Renal cortical epithelial cell (primary cell): Measurements from ENCODE around the gene PRR20A. TPM values are rescaled to one million over a fixed set of nuclear protein-coding genes. Genes with fewer than 3 reads are reported as not detected.
"Not testable (repeated sequence)": the region's sequence is repeated elsewhere in the genome, so short reads cannot be mapped to it uniquely, and the experiment has no call there.

Experiments used
- DNase-seq: peaks from one replicate; pipeline ENCODE4 v3.0.0-alpha.2; 2011; ENCODE audit warnings: low read depth
- total RNA-seq: library from RNA; depleted of rRNA; stranded (reverse); fragments of >200 nt; gene quantifications from 2 replicates; pipeline ENCODE4 v1.2.3, GENCODE V29; 2014

The PRR20A gene
- not detected in 2 replicates for total RNA-seq

- not testable (repeated sequence) for DNase-seq
These were observed at the start of gene PRR20A for GRCh38 chr13:57140235-57140968. Gene PRR20A, plus strand, starts transcription at chr13:57140918. Its CDS starts 387 bp downstream, at chr13:57141305.

GRCh38 chr13:57114945-57115344, 25.8 kb upstream of the PRR20A start:
- DNase-seq = no peak

DNA sequence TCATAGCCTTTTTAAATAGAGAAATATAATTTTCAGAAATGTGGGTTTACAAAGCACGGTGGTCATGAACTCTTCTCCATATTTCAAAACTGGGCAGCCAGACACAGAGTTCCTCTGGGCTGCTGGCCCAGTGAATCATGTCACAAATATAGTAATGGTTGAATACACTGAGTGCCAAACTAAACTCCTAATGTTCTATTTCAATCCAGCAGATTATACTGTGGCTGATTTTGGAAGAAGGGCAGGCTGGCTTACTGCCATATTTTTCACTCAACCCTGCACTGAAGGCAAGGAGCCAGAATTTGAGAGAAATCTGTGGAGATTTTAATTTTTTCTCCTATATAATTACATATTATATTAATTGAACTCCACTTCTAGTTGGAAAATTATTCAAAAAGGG, 17.0 kb upstream of the PRR20A start:
- DNase-seq = no peak

DNA sequence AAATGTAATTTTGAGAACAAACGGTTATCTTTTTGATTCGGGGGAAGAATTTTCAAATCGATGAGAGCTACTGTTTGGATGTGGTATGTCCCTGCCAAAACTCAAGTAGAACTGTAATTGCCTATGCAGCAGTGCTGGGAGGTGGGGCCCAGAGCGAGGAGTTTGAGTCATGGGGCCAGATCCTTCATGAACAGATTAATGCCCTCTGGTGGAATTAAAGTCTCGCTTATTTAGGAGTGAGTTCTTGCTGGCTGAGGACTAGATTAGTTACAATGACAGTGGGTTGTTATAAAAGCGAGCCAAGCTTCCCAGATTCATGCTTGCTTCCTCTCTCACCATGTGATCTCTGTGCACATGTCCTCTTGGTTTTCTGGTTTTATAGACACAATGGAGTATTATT, 11.8 kb upstream of the PRR20A start:
- DNase-seq = no peak

DNA sequence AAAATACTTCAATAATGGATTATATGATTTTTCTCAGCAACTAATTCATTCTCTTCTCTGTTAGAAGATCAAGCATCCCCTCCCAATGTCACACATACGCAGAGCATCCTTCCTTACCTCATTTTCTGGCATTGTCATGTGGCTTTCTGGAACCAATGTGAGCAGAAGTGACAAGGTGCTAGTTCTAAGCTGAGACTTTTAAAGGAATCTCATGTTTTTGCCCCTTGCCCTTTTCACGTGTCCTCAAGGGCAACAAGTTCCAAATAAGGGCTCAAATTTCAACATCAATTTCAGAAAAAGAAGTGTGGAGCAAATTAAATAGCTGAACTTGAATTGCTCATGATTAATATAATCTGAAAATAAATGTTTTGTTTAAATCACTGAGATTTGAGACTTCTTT, 4.6 kb upstream of the PRR20A start:
- no peak for DNase-seq

DNA sequence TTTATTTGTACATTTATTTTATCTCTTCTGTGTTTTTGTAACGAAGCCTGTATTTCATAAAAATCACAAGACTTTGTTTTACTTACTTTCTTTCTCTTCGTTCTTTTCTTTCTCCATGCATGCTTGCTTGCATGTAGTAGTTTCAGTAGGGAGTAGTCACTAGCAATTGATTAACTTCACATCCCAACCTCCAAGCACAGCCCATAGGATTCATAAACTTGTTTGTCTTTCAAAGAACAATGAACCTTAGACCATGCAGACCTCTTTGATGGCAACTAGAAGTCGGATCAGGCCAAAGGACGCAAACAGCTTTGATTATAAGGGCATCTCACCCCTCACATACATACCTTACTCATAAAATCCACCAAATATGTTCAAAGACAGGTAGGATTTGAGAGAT, 3.1 kb upstream of the PRR20A start:
- no peak for DNase-seq

GRCh38 chr13:57138988-57139387, 1.7 kb upstream of the PRR20A start:
- no peak for DNase-seq

GRCh38 chr13:57139781-57140180, 937 bp upstream of the PRR20A start:
- not testable (repeated sequence) for DNase-seq

DNA sequence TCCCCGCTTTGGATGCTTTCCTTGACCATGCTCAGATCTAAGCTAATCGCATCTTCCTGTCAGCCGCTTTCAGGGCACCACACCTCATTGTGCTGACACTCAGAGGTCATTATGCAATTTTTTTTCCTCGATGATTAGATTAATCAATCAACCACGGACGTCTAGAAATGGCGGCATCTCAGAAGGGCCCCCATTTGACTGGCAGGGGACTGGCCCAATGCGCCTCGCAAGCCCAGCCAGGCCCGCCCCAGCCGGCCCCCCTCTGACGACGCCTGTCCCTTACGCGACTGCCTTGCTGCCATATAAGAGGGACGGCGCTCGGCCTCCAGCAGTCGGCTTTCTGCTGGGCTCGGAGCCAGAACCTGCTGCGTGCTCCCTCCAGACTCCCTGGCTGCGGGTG, 6.5 kb downstream of the PRR20A start, which contains the start of gene PRR20B:
PRR20B (plus strand) TSS at position 301 of the 400 bp plus-strand sequence. CDS start 387 bp downstream, outside the sequence.
- DNase-seq = not testable (repeated sequence)

DNA sequence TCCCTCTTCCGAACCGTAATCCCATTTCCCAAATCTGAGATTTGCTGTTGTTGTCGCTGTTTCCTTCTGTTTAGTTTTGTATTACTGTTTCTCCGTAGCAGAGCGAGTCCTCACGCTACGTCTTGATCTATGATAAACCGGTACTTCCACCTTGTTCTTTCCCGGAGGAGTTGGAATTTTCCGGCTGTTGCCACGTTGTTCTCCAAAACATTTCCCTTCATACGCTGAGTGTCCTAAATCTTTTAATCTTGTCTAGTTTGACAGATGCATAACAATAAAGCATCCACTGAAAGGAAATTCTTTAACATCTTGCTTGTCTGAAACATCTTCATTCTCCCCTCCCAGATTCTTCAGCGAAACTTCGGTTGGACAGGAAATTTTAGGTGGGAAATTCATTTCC, 7.4 kb downstream of the PRR20A start:
- DNase-seq = not testable (repeated sequence)

DNA sequence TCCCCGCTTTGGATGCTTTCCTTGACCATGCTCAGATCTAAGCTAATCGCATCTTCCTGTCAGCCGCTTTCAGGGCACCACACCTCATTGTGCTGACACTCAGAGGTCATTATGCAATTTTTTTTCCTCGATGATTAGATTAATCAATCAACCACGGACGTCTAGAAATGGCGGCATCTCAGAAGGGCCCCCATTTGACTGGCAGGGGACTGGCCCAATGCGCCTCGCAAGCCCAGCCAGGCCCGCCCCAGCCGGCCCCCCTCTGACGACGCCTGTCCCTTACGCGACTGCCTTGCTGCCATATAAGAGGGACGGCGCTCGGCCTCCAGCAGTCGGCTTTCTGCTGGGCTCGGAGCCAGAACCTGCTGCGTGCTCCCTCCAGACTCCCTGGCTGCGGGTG, 13.0 kb downstream of the PRR20A start, which contains the start of gene PRR20C:
PRR20C (plus strand) TSS at position 301 of the 400 bp plus-strand sequence. CDS start 387 bp downstream, outside the sequence.
- DNase-seq = not testable (repeated sequence)

GRCh38 chr13:57160332-57160731, 19.6 kb downstream of the PRR20A start, which contains the start of gene PRR20D:
Gene PRR20D, plus strand, starts transcription at chr13:57160632. Its CDS starts 387 bp downstream, at chr13:57161019.
- not testable (repeated sequence) for DNase-seq

DNA sequence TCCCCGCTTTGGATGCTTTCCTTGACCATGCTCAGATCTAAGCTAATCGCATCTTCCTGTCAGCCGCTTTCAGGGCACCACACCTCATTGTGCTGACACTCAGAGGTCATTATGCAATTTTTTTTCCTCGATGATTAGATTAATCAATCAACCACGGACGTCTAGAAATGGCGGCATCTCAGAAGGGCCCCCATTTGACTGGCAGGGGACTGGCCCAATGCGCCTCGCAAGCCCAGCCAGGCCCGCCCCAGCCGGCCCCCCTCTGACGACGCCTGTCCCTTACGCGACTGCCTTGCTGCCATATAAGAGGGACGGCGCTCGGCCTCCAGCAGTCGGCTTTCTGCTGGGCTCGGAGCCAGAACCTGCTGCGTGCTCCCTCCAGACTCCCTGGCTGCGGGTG, 26.2 kb downstream of the PRR20A start, which contains the start of gene PRR20E:
PRR20E (plus strand) TSS at position 301 of the 400 bp plus-strand sequence. CDS start 387 bp downstream, outside the sequence.
- not testable (repeated sequence) for DNase-seq

GRCh38 chr13:57191667-57192066, 50.9 kb downstream of the PRR20A start:
- no peak for DNase-seq

Other genes starting within 250 kb of the PRR20A start
- not detected in 2 replicates for gene PRR20B, start 6.6 kb downstream of the PRR20A start, total RNA-seq
- gene PRR20C, start 13.1 kb downstream of the PRR20A start, total RNA-seq = not detected in 2 replicates
- not detected in 2 replicates for gene PRR20D, start 19.7 kb downstream of the PRR20A start, total RNA-seq
- not detected in 2 replicates for gene PRR20E, start 26.3 kb downstream of the PRR20A start, total RNA-seq